Common myeloid progenitor, CD34-positive (primary cell): ENCODE measurements around the gene SEMA4D.
"Not testable (repeated sequence)": the region's sequence is repeated elsewhere in the genome, so short reads cannot be mapped to it uniquely, and the experiment has no call there.

Experiments
- CTCF ChIA-PET: fragments of 350-600 bp; sonication (Branson Sonifier 250); formaldehyde crosslinking; loops from one replicate; lab custom pipeline; 2021; ENCODE audit warnings: antibody characterized with exemption; lab: Charles Lee
- POLR2A ChIA-PET: fragments of 350-600 bp; sonication (Branson Sonifier 250); formaldehyde crosslinking; loops from one replicate; lab custom pipeline; 2021; ENCODE audit warnings: antibody characterized with exemption; lab: Charles Lee
- DNase-seq, 3 donors: peaks; one replicate each; pipeline versions ENCODE4 v3.0.0 to v3.0.0-alpha.2; 2013
- H3K27ac ChIP-seq, 2 experiments: 1 replicate in 1 of 2; 2 replicates in 1 of 2; pipeline ENCODE4 v1.7.0; 2013; ENCODE audit warnings: inconsistent platforms in 2 of 2, low read length in 2 of 2, mild to moderate bottlenecking in 2 of 2, low read depth in 1 of 2, moderate library complexity in 1 of 2; ENCODE audit not compliant: severe bottlenecking in 2 of 2, insufficient read depth in 1 of 2, poor library complexity in 1 of 2
- H3K27me3 ChIP-seq, 5 experiments: replicated peaks in 2 of 5; 1 replicate in 3 of 5; 2 replicates in 2 of 5; pipeline versions ENCODE4 v1.6.1 to v1.7.0; 2013; ENCODE audit warnings: low read length in 4 of 5, mild to moderate bottlenecking in 2 of 5, moderate library complexity in 2 of 5, inconsistent platforms in 1 of 5; ENCODE audit not compliant: insufficient read depth in 5 of 5, control insufficient read depth in 4 of 5
- H3K36me3 ChIP-seq, 4 experiments: 1 replicate in 2 of 4; 2 replicates in 2 of 4; pipeline versions ENCODE4 v1.6.1 to v1.7.0; 2013; ENCODE audit warnings: low read length in 3 of 4, control low read depth in 1 of 4, mild to moderate bottlenecking in 1 of 4; ENCODE audit not compliant: control insufficient read depth in 4 of 4, insufficient read depth in 4 of 4
- H3K4me1 ChIP-seq, 4 experiments: 1 replicate in 3 of 4; 2 replicates in 1 of 4; pipeline versions ENCODE4 v1.6.1 to v1.7.1; 2013; ENCODE audit warnings: low read length in 3 of 4, mild to moderate bottlenecking in 3 of 4, control low read depth in 1 of 4, inconsistent platforms in 1 of 4, moderate library complexity in 1 of 4; ENCODE audit not compliant: control insufficient read depth in 4 of 4, insufficient read depth in 4 of 4; ENCODE audit errors: control extremely low read depth in 1 of 4
- H3K4me3 ChIP-seq, 7 experiments: 1 replicate in 4 of 7; 2 replicates in 3 of 7; pipeline versions ENCODE4 v1.5.1 to v1.7.0; 2013; ENCODE audit warnings: mild to moderate bottlenecking in 7 of 7, low read length in 6 of 7, moderate library complexity in 6 of 7, inconsistent platforms in 2 of 7, low read depth in 2 of 7, control low read depth in 1 of 7; ENCODE audit not compliant: insufficient read depth in 4 of 7, control insufficient read depth in 1 of 7; ENCODE audit errors: extremely low read depth in 1 of 7
- H3K9me3 ChIP-seq, 5 experiments: 1 replicate in 4 of 5; 2 replicates in 1 of 5; pipeline versions ENCODE4 v1.6.1 to v1.7.1; 2013; ENCODE audit warnings: low read length in 4 of 5, mild to moderate bottlenecking in 2 of 5, inconsistent platforms in 1 of 5, low read depth in 1 of 5, moderate library complexity in 1 of 5; ENCODE audit not compliant: control insufficient read depth in 4 of 5, insufficient read depth in 2 of 5; ENCODE audit errors: control extremely low read depth in 1 of 5
- WGBS: methylation state at CpG from one replicate; pipeline ENCODE4 v1.1.5; 2013; ENCODE audit not compliant: insufficient coverage; 5-methylcytosine and 5-hydroxymethylcytosine counted together

The SEMA4D gene

DNA sequence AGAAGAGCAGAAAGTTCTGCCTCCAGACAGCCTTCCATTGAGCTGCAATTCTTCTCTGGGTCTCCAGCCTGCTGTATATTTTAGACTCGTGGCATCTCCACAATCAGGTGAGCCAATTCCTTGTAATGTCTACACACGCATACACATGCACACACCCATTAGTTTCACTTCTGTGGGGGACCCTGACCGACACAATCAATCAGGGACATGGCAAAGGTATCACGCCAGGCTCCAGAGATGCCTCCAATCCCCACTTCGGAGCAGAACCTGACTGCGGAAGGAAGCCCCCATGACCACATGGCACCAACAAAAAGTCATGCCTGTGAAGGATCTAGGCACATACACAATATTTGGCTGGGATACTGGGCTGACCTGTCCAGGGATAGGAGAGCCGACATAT, 21.4 kb downstream of the SEMA4D start:
- Histone ChIP-seq H3K4me3 (peak overlapping the region in 2 of 7 experiments; percentile 58 to 60), H3K27ac (peak overlapping the region; percentile 35 to 55), H3K36me3 (peaks cover 0 to 23% (median 1%) of the 10 kb centered on the region in 4 experiments), H3K27me3 (no peaks in the 10 kb centered on the region), H3K9me3 (no peaks in the 10 kb centered on the region), H3K4me1 (peaks cover 30 to 73% (median 62%) of the 10 kb centered on the region in 4 experiments)
- DNase-seq = no peak
- CTCF ChIA-PET = interaction anchor here (1.2 to 1.9 kb wide), 2 partner anchors 43 to 72 kb away, joined by 3 to 9 read pairs; no protein-coding TSS in a partner anchor
- POLR2A ChIA-PET = no interaction called here
- 96% methylated on average over 6 of the region's 7 CpGs for WGBS

DNA sequence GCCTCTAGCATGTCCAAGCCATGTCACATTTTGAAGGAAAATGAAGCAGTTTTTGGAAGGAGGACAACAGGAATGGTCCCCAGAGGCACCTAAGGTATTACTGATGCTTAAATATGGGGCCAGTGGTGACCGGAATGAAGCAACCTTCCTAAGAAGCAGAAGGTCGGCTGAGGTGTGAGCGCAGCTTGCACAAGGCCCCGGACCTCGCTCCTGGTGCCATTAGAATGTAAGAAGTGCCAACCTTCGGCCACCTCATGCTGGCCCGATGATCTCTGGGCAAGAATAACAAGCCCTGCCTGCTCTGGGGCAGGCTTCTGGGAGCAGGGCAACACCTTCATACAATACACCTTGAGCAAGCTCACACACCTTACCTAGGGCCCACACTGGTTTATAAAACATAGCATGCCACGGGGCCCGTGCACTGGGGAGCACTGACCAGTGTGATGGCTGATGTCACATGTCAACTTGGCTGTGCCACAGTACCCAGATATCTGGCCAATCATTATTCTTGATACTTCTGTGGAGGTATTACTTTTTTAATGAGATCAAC, 21.9 kb downstream of the SEMA4D start:
- WGBS = 99% methylated on average over 7 of the region's 9 CpGs
- POLR2A ChIA-PET = no interaction called here
- Histone ChIP-seq H3K27ac (peak overlapping the region; percentile 35 to 70), H3K9me3 (no peaks in the 10 kb centered on the region), H3K27me3 (no peaks in the 10 kb centered on the region), H3K36me3 (peaks cover 0 to 21% (median 2%) of the 10 kb centered on the region in 4 experiments), H3K4me1 (peaks cover 30 to 73% (median 62%) of the 10 kb centered on the region in 4 experiments), H3K4me3 (peak overlapping the region in 1 of 7 experiments; percentile 60)
- CTCF ChIA-PET = interaction anchor here (0.7 to 2.4 kb wide), 5 partner anchors 13 to 72 kb away, joined by 3 to 9 read pairs (median 5); no protein-coding TSS in a partner anchor
- DNase-seq = no peak

DNA sequence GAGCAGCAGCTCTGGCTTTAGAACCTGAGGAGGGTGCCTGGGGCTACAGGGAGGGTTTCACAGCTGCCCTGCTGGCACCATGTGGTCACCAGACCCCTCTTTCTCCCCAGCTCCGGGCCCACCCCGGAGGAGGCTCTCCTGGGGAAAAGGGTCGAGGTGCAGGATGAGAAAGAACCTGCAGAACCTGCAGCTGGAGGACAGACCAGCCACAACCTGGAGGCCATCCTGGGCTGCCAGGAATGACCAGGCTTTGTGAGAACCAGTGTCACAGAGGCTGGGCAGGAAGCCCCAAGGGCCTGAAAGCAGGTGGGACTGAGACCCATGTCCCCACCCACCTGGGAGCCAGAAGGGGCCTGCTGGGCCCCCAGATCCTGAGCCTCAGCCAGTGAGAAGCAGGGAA, 23.0 kb downstream of the SEMA4D start:
- peaks cover 30 to 76% (median 64%) of the 10 kb centered on the region in 4 experiments for H3K4me1 ChIP-seq
- peak overlapping the region in 1 of 2 experiments; percentile 70 for H3K27ac ChIP-seq
- H3K4me3 ChIP-seq = no peak overlapping the region
- no peak for DNase-seq
- CTCF ChIA-PET = interaction anchor here (0.7 to 2.4 kb wide), 5 partner anchors 12 to 123 kb away, joined by 3 to 7 read pairs (median 4); no protein-coding TSS in a partner anchor
- H3K36me3 ChIP-seq = peaks cover 0 to 21% (median 2%) of the 10 kb centered on the region in 4 experiments
- H3K9me3 ChIP-seq = no peaks in the 10 kb centered on the region
- 92% methylated on average over 2 of the region's 3 CpGs for WGBS
- POLR2A ChIA-PET = no interaction called here
- no peaks in the 10 kb centered on the region for H3K27me3 ChIP-seq

- POLR2A ChIA-PET = no interaction called here
- peak in 2 of 3 donors; percentile 40 to 50 for DNase-seq
- CTCF ChIA-PET = interaction anchor here (0.7 to 2.4 kb wide), 5 partner anchors 8 to 122 kb away, joined by 3 to 7 read pairs (median 3); no protein-coding TSS in a partner anchor
- Histone ChIP-seq H3K9me3 (no peaks in the 10 kb centered on the region), H3K36me3 (peaks cover 0 to 18% (median 2%) of the 10 kb centered on the region in 4 experiments), H3K27me3 (no peaks in the 10 kb centered on the region), H3K27ac (no peak overlapping the region), H3K4me3 (no peak overlapping the region), H3K4me1 (peaks cover 36 to 81% (median 64%) of the 10 kb centered on the region in 4 experiments)
- WGBS = 100% methylated on average over 6 of the region's 7 CpGs
Measured at GRCh38 chr9:89473762-89474469, 24.0 kb downstream of the SEMA4D start.

DNA sequence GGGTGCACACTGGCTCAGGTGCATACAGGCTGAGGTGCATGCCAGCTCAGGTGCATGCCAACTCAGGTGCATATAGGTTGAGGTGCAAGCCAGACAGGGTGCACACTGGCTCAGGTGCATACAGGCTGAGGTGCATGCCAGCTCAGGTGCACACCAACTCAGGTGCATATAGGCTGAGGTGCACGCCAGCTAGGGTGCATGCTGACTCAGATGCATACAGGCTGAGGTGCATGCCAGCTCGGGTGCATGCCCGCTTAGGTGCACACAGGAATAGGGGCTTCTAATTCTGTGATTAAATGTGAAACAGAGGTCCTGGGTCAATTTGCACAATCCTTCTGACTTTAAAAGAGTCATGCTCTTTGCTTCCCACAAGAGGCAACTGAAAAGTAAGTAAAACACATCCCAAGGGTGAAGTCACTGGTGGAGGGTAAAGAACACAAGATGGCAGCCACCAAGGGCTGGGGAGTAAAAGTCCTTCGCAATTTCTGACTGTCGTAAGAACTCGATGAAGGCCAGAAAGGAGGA, 26.1 kb downstream of the SEMA4D start:
- 100% methylated on average over 5 of the region's 6 CpGs for WGBS
- H3K27ac ChIP-seq, H3K9me3 ChIP-seq, DNase-seq, H3K4me3 ChIP-seq, H3K27me3 ChIP-seq, POLR2A ChIA-PET: not testable (repeated sequence)
- CTCF ChIA-PET = interaction anchor here (1.8 kb wide), 1 partner anchor 9 kb away, joined by 5 read pairs; no protein-coding TSS in a partner anchor
- Histone ChIP-seq H3K4me1 (peaks cover 21 to 76% (median 52%) of the 10 kb centered on the region in 4 experiments), H3K36me3 (peaks cover 0 to 21% (median 2%) of the 10 kb centered on the region in 4 experiments)

DNA sequence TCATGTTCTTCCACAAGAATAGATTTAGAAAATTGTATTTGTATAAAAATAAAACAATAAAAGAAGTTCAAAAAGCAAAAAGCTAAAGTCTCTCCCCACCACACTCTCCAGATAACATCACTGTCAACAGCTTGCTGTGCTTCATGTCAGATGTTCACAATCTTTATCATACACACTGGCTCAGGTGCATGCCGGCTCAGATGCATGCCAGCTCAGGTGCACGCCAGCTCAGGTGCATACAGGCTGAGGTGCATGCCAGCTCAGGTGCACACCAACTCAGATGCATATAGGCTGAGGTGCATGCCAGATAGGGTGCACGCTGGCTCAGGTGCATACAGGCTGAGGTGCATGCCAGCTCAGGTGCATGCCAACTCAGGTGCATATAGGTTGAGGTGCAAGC, 26.5 kb downstream of the SEMA4D start:
- CTCF ChIA-PET = interaction anchor here (1.0 to 1.8 kb wide), 2 partner anchors 9 to 48 kb away, joined by 4 to 5 read pairs; no protein-coding TSS in a partner anchor
- Histone ChIP-seq H3K27me3 (no peaks in the 10 kb centered on the region), H3K36me3 (peaks cover 0 to 25% (median 2%) of the 10 kb centered on the region in 4 experiments), H3K9me3 (no peaks in the 10 kb centered on the region), H3K27ac (no peak overlapping the region), H3K4me1 (peaks cover 16 to 76% (median 48%) of the 10 kb centered on the region in 4 experiments), H3K4me3 (no peak overlapping the region)
- WGBS = 80% methylated on average over 2 of the region's 3 CpGs
- POLR2A ChIA-PET = no interaction called here
- no peak for DNase-seq
